A549 (cell line): ENCODE measurements around the gene SUPT3H. TPM values are rescaled to one million over a fixed set of nuclear protein-coding genes. Genes with fewer than 3 reads are reported as not detected.

Source experiments
- ATAC-seq, 2 experiments: fragments of 200-7000 bp in 1 of 2; fragments of >200 bp in 1 of 2; cut with Nextera tagmentation in 1 of 2; cut with Tn5 transposase in 1 of 2; 3 replicates each; pipeline versions ENCODE4 v1.8.0 to v1.9.1; 2018 to 2020; ENCODE audit warnings: mild to moderate bottlenecking in 1 of 2, moderate library complexity in 1 of 2
- CTCF ChIA-PET: fragments of 300-600 bp; sonication (Branson Sonifier 250); formaldehyde crosslinking; extraction: SDS; loops from one replicate; lab custom pipeline; 2021; ENCODE audit warnings: antibody characterized with exemption, inconsistent platforms; lab: Yijun Ruan, JAX
- POLR2A ChIA-PET: fragments of 350-600 bp; formaldehyde crosslinking; extraction: SDS; loops from one replicate; lab custom pipeline; 2021; ENCODE audit warnings: antibody characterized with exemption, inconsistent platforms; lab: Yijun Ruan, JAX
- DNase-seq, 2 experiments: peaks; one replicate each; pipeline versions ENCODE4 v3.0.0 to v3.0.0-alpha.2; 2011 to 2016; ENCODE audit warnings: low read depth in 1 of 2, low spot score in 1 of 2
- FAIRE-seq: peaks from 2 replicates; lab custom pipeline; 2011; peaks lifted over from hg19 to GRCh38; lab: Jason Lieb, UNC
- H3K27ac ChIP-seq, 2 experiments: fragments of >200 bp; sonication (Bioruptor Twin); formaldehyde crosslinking; 3 replicates each; pipeline ENCODE4 v1.5.1; 2016 to 2017
- H3K4me1 ChIP-seq: fragments of >200 bp; sonication (Bioruptor Twin); formaldehyde crosslinking; 3 replicates; pipeline ENCODE4 v1.6.1; 2016
- H3K4me2 ChIP-seq: fragments of >200 bp; sonication (Bioruptor Twin); formaldehyde crosslinking; 3 replicates; pipeline ENCODE4 v1.6.1; 2016
- H3K4me3 ChIP-seq: fragments of >200 bp; sonication (Bioruptor Twin); formaldehyde crosslinking; 3 replicates; pipeline ENCODE4 v1.5.1; 2016
- H3K9me3 ChIP-seq: fragments of >200 bp; sonication (Bioruptor Twin); formaldehyde crosslinking; 3 replicates; pipeline ENCODE4 v1.6.1; 2016
- BCL3 ChIP-seq: fragments of >200 bp; sonication (Bioruptor Twin); formaldehyde crosslinking; IDR thresholded peaks from 3 replicates; pipeline ENCODE4 v1.6.1; 2016
- CTCF ChIP-seq: fragments of >200 bp; sonication (Bioruptor Twin); formaldehyde crosslinking; IDR thresholded peaks from 3 replicates; pipeline ENCODE4 v1.5.1; 2016
- EHF ChIP-seq: fragments of 250-450 bp; sonication (Bioruptor Pico); IDR thresholded peaks from 2 replicates; pipeline ENCODE4 v1.5.0; 2020; ENCODE audit warnings: mild to moderate bottlenecking
- EHMT2 ChIP-seq: fragments of 200-600 bp; sonication (generic); IDR thresholded peaks from 2 replicates; pipeline ENCODE4 v1.6.1; 2016; ENCODE audit warnings: antibody characterized with exemption, low read depth, mild to moderate bottlenecking, moderate library complexity
- FOSB ChIP-seq: fragments of 250-450 bp; sonication (Bioruptor Pico); IDR thresholded peaks from 2 replicates; pipeline ENCODE4 v1.5.0; 2020; ENCODE audit warnings: mild to moderate bottlenecking, moderate library complexity
- JUN ChIP-seq, 2 experiments: fragments of >200 bp; sonication (Bioruptor Twin); formaldehyde crosslinking; IDR thresholded peaks; 2 replicates in 1 of 2; 3 replicates in 1 of 2; pipeline ENCODE4 v1.6.1; 2016 to 2017
- KDM5A ChIP-seq: fragments of 200-600 bp; sonication (generic); IDR thresholded peaks from 2 replicates; pipeline ENCODE4 v1.6.1; 2016; ENCODE audit warnings: antibody characterized with exemption, mild to moderate bottlenecking
- MAFK ChIP-seq: fragments of 450-650 bp; IDR thresholded peaks from 2 replicates; pipeline ENCODE4 v1.6.1; 2014; ENCODE audit not compliant: partially characterized antibody
- MAX ChIP-seq: IDR thresholded peaks from 2 replicates; pipeline ENCODE4 v1.6.1; 2012
- NPAS2 ChIP-seq: fragments of 250-450 bp; sonication (Bioruptor Pico); IDR thresholded peaks from 2 replicates; pipeline ENCODE4 v1.8.0; 2022; ENCODE audit warnings: mild to moderate bottlenecking, moderate library complexity, borderline replicate concordance
- PBX3 ChIP-seq: IDR thresholded peaks from 2 replicates; pipeline ENCODE4 v1.6.1; 2012
- POLR2AphosphoS2 ChIP-seq: conservative IDR thresholded peaks from 2 replicates; pipeline ENCODE4 v1.6.1; 2012; ENCODE audit warnings: low read length, improper control_type of control experiment, inconsistent platforms
- RFX5 ChIP-seq: fragments of 450-650 bp; IDR thresholded peaks from 2 replicates; pipeline ENCODE4 v1.7.1; 2014; ENCODE audit warnings: antibody characterized with exemption, mild to moderate bottlenecking, moderate library complexity
- SMC3 ChIP-seq: fragments of >200 bp; sonication (Bioruptor Twin); formaldehyde crosslinking; IDR thresholded peaks from 3 replicates; pipeline ENCODE4 v1.6.1; 2018; ENCODE audit warnings: inconsistent platforms
- TFCP2L1 ChIP-seq: fragments of 250-450 bp; sonication (Bioruptor Pico); IDR thresholded peaks from 2 replicates; pipeline ENCODE4 v1.5.0; 2021; ENCODE audit warnings: mild to moderate bottlenecking
- USF2 ChIP-seq: fragments of 450-650 bp; IDR thresholded peaks from 2 replicates; pipeline ENCODE4 v1.6.1; 2014; ENCODE audit warnings: antibody characterized with exemption
- WGBS: methylation state at CpG from one replicate; pipeline ENCODE4 v1.1.6; 2017; ENCODE audit errors: missing lambda C conversion rate; 5-methylcytosine and 5-hydroxymethylcytosine counted together
- polyA plus RNA-seq, 4 experiments: library from polyadenylated mRNA; depleted of rRNA in 3 of 4; stranded (reverse); fragments of >200 nt; fragmentation: RNase III in 1 of 4; extraction: RNeasy Plus Mini Kit Qiagen cat#74134 plus additional on column Dnase treatment in 1 of 4; gene quantifications; 2 replicates in 3 of 4; 3 replicates in 1 of 4; pipeline ENCODE4 v1.2.3, GENCODE V29; 2011 to 2017

SUPT3H gene
- polyA plus RNA-seq, 2 of the 4 experiments (the other 2 are of a cell fraction): 4.3 to 6.2 TPM

- H3K4me3 ChIP-seq: no peak overlapping the region
- POLR2A ChIA-PET: no interaction called here
- no peaks in the 10 kb centered on the region for H3K4me1 ChIP-seq
- no peak for FAIRE-seq
- H3K4me2 ChIP-seq: no peak overlapping the region
- no peak for ATAC-seq
- no peak overlapping the region for H3K27ac ChIP-seq
- WGBS: 55% methylated on average over 5 of the region's 5 CpGs
- CTCF ChIA-PET: interaction anchor here (1.3 kb wide), 1 partner anchor 446 kb away, joined by 3 read pairs; no protein-coding TSS in a partner anchor
- no peaks in the 10 kb centered on the region for H3K9me3 ChIP-seq
- no peak for DNase-seq
- no peak for TF ChIP-seq TFCP2L1 (CRISPR knock-in tag)
- TF ChIP-seq MAX: no peak
- TF ChIP-seq USF2: no peak
- no peak for TF ChIP-seq EHF (CRISPR knock-in tag)
- TF ChIP-seq KDM5A: no peak
These were observed 456.7 kb downstream of the SUPT3H start for GRCh38 chr6:44920952-44921491.

- no peak for ATAC-seq
- POLR2A ChIA-PET: no interaction called here
- TF ChIP-seq MAFK (peak; percentile 93), POLR2AphosphoS2 (no peak)
- Histone ChIP-seq H3K27ac (no peak overlapping the region), H3K9me3 (no peaks in the 10 kb centered on the region), H3K4me2 (no peak overlapping the region), H3K4me3 (no peak overlapping the region), H3K4me1 (no peaks in the 10 kb centered on the region)
- no peak for DNase-seq
- CTCF ChIA-PET: no interaction called here
- FAIRE-seq: no peak
- 85% methylated on average over 6 of the region's 6 CpGs for WGBS
These were observed 458.9 kb downstream of the SUPT3H start for GRCh38 chr6:44918671-44919296.

GRCh38 chr6:44917430-44917829, 460.3 kb downstream of the SUPT3H start:
- DNase-seq: no peak
- no peaks in the 10 kb centered on the region for H3K4me1 ChIP-seq
- ChIA-PET POLR2A (no interaction called here), CTCF (no interaction called here)
- no peak for FAIRE-seq
- H3K9me3 ChIP-seq: no peaks in the 10 kb centered on the region
- no peak overlapping the region for H3K4me2 ChIP-seq
- ATAC-seq: no peak
- 74% methylated on average over 2 of the region's 2 CpGs for WGBS
- TF ChIP-seq EHMT2: no peak
- TF ChIP-seq CTCF: no peak
- TF ChIP-seq NPAS2 (CRISPR knock-in tag): no peak
- no peak for TF ChIP-seq FOSB (CRISPR knock-in tag)
- no peak for TF ChIP-seq RFX5
- TF ChIP-seq BCL3: no peak
- no peak for TF ChIP-seq SMC3
- no peak for TF ChIP-seq JUN (IDR thresholded peaks at IDR 0.05)
- no peak for TF ChIP-seq USF2
- TF ChIP-seq PBX3: no peak
- no peak overlapping the region for H3K27ac ChIP-seq
- H3K4me3 ChIP-seq: no peak overlapping the region
